Endothelial cell of umbilical vein (primary cell): Measurements from ENCODE around the gene PTPRD. TPM values are rescaled to one million over a fixed set of nuclear protein-coding genes. Genes with fewer than 3 reads are reported as not detected.

Experiments used
- BruUV-seq: library from RNA; stranded (reverse); fragments of 400-500 nt; replicated peaks from 2 replicates; lab custom pipeline; 2021; lab: Mats Ljungman, UMichigan
- CTCF ChIA-PET: fragments of 300-600, 350-600 bp; sonication (Branson Sonifier 250); formaldehyde crosslinking; loops from one replicate; lab custom pipeline; 2021; ENCODE audit warnings: antibody characterized with exemption, inconsistent platforms; lab: Charles Lee
- POLR2A ChIA-PET: fragments of 300-600, 350-600 bp; sonication (Branson Sonifier 250); formaldehyde crosslinking; loops from one replicate; lab custom pipeline; 2021; ENCODE audit warnings: antibody characterized with exemption, inconsistent platforms; lab: Charles Lee
- DNase-seq: peaks from one replicate; pipeline ENCODE4 v3.0.0-alpha.2; 2011; ENCODE audit warnings: low read depth, low spot score
- FAIRE-seq: peaks from 2 replicates; lab custom pipeline; 2011; peaks lifted over from hg19 to GRCh38; lab: Jason Lieb, UNC
- H2AFZ ChIP-seq: 2 replicates; pipeline ENCODE4 v1.6.0; 2012; ENCODE audit warnings: low read depth, low read length, control low read depth, inconsistent platforms
- H3K27ac ChIP-seq: 2 replicates; pipeline ENCODE4 v1.5.1; 2011; ENCODE audit warnings: low read depth, mild to moderate bottlenecking, control low read depth, low read length, moderate library complexity; ENCODE audit not compliant: insufficient read depth
- H3K27me3 ChIP-seq, 2 experiments: 2 replicates each; pipeline versions ENCODE4 v1.6.0 to v1.6.1; 2011; ENCODE audit warnings: low read length in 2 of 2, mixed read lengths in 1 of 2; ENCODE audit not compliant: control insufficient read depth in 2 of 2, insufficient read depth in 2 of 2
- H3K36me3 ChIP-seq, 2 experiments: 2 replicates in 1 of 2; 3 replicates in 1 of 2; pipeline ENCODE4 v1.5.1; 2011; ENCODE audit warnings: low read length in 2 of 2, mild to moderate bottlenecking in 1 of 2, moderate library complexity in 1 of 2; ENCODE audit not compliant: control insufficient read depth in 2 of 2, insufficient read depth in 2 of 2; ENCODE audit errors: extremely low read depth in 1 of 2
- H3K4me1 ChIP-seq: 3 replicates; pipeline ENCODE4 v1.5.1; 2011; ENCODE audit warnings: mild to moderate bottlenecking, low read length; ENCODE audit not compliant: control insufficient read depth, insufficient read depth; ENCODE audit errors: extremely low read depth
- H3K4me2 ChIP-seq: 2 replicates; pipeline ENCODE4 v1.6.1; 2011; ENCODE audit warnings: low read length, control low read depth, mixed read lengths; ENCODE audit not compliant: insufficient read depth
- H3K4me3 ChIP-seq, 3 experiments: fragments of 200-600 bp in 1 of 3; sonication (generic), shearing (Covaris generic) in 1 of 3; replicated peaks in 1 of 3; 2 replicates each; pipeline ENCODE4 v1.5.1; 2011 to 2016; ENCODE audit warnings: control low read depth in 3 of 3, low read length in 3 of 3, mild to moderate bottlenecking in 2 of 3, inconsistent platforms in 1 of 3, low read depth in 1 of 3, moderate library complexity in 1 of 3; ENCODE audit not compliant: insufficient read depth in 1 of 3
- H3K79me2 ChIP-seq: 2 replicates; pipeline ENCODE4 v1.6.0; 2012; ENCODE audit warnings: low read length, inconsistent platforms; ENCODE audit not compliant: control insufficient read depth, insufficient read depth
- H3K9ac ChIP-seq: replicated peaks from 2 replicates; pipeline ENCODE3; 2011; ENCODE audit warnings: low read length, control low read depth; ENCODE audit not compliant: insufficient read depth; ENCODE audit errors: extremely low read depth
- H3K9me1 ChIP-seq: replicated peaks from 3 replicates; pipeline ENCODE4 v1.6.0; 2011; ENCODE audit warnings: mild to moderate bottlenecking, low read length; ENCODE audit not compliant: control insufficient read depth, insufficient read depth; ENCODE audit errors: extremely low read depth
- H3K9me3 ChIP-seq: replicated peaks from 2 replicates; pipeline ENCODE4 v1.5.1; 2012; ENCODE audit warnings: low read length, inconsistent platforms; ENCODE audit not compliant: control insufficient read depth, insufficient read depth
- H4K20me1 ChIP-seq: replicated peaks from 2 replicates; pipeline ENCODE3; 2011; ENCODE audit warnings: mild to moderate bottlenecking, low read length; ENCODE audit not compliant: control insufficient read depth, insufficient read depth; ENCODE audit errors: extremely low read depth
- CTCF ChIP-seq, 2 donors: IDR thresholded peaks; 1 replicate in 1 of 2; 2 replicates in 1 of 2; pipeline ENCODE4 v1.5.1; 2011; ENCODE audit warnings: low read length in 2 of 2, mild to moderate bottlenecking in 2 of 2, moderate library complexity in 2 of 2, control low read depth in 1 of 2, inconsistent platforms in 1 of 2, low read depth in 1 of 2; ENCODE audit not compliant: insufficient read depth in 1 of 2; ENCODE audit errors: extremely low read depth in 1 of 2
- EZH2 ChIP-seq: IDR thresholded peaks from 2 replicates; pipeline ENCODE4 v1.6.1; 2012; ENCODE audit warnings: borderline replicate concordance, low read depth, mild to moderate bottlenecking, moderate library complexity, low read length, inconsistent platforms; ENCODE audit not compliant: severe bottlenecking
- FOS ChIP-seq: IDR thresholded peaks from 2 replicates; pipeline ENCODE4 v1.6.1; 2011; ENCODE audit warnings: mild to moderate bottlenecking, low read length, moderate library complexity, borderline replicate concordance; ENCODE audit not compliant: insufficient read depth
- GATA2 ChIP-seq: IDR thresholded peaks from 2 replicates; pipeline ENCODE4 v1.7.0; 2011; ENCODE audit warnings: low read depth, mild to moderate bottlenecking, moderate library complexity, mixed read lengths, low read length; ENCODE audit not compliant: insufficient read length, insufficient read depth
- JUN ChIP-seq: IDR thresholded peaks from 2 replicates; pipeline ENCODE4 v1.6.1; 2011; ENCODE audit warnings: borderline replicate concordance, low read depth; ENCODE audit not compliant: insufficient read length, insufficient read depth
- MAX ChIP-seq: IDR thresholded peaks from 2 replicates; pipeline ENCODE4 v1.6.1; 2011; ENCODE audit not compliant: insufficient read depth, insufficient read length
- MYC ChIP-seq: IDR thresholded peaks from one replicate; pipeline ENCODE4 v1.6.1; 2011; ENCODE audit warnings: mild to moderate bottlenecking, low read depth, low read length
- POLR2A ChIP-seq: IDR thresholded peaks from 2 replicates; pipeline ENCODE4 v1.6.1; 2012; ENCODE audit warnings: low read depth, mild to moderate bottlenecking, control low read depth, low read length
- POLR2AphosphoS5 ChIP-seq: IDR thresholded peaks from 2 replicates; pipeline ENCODE4 v1.6.1; 2012; ENCODE audit warnings: low read depth, mild to moderate bottlenecking, control low read depth, low read length, moderate library complexity; ENCODE audit not compliant: insufficient read depth
- dilution Hi-C: fragments of 300-500 bp; cut with MboI; formaldehyde crosslinking; loops from one replicate; pipeline ENCODE4 v1.15.0; 2019; ENCODE audit warnings: low sequenced_read_pairs; ENCODE audit not compliant: extremely low pct_ligation_motif_present
- intact Hi-C: fragments of 100-400 bp; cut with micrococcal nuclease; formaldehyde crosslinking; loops from one replicate; pipeline ENCODE4 v1.10.0; 2022
- polyA plus RNA-seq, 4 experiments: library from polyadenylated mRNA; depleted of rRNA in 3 of 4; stranded (reverse) in 3 of 4; unstranded in 1 of 4; fragments of >200 nt; gene quantifications; 2 replicates each; pipeline versions ENCODE4 v1.2.1 to v1.2.3, GENCODE V29; 2011 to 2012; ENCODE audit warnings: missing spikeins in 1 of 4
- total RNA-seq: library from RNA; stranded (reverse); gene quantifications from 2 replicates; pipeline ENCODE4 v1.2.3, GENCODE V29; 2021

The PTPRD gene
- total and polyA plus RNA-seq, 2 donors (not counting 3 experiments of a cell fraction or from before 2014, with no cell fraction given) = 5.5 to 5.7 TPM

- Histone ChIP-seq H3K79me2 (no peaks in the 10 kb centered on the region), H3K27ac (no peak overlapping the region), H3K9ac (no peak overlapping the region), H3K27me3 (no peaks in the 10 kb centered on the region), H3K4me2 (no peak overlapping the region), H3K9me3 (no peaks in the 10 kb centered on the region), H3K4me3 (no peak overlapping the region), H3K4me1 (no peaks in the 10 kb centered on the region), H3K9me1 (no peaks in the 10 kb centered on the region), H4K20me1 (no peaks in the 10 kb centered on the region), H3K36me3 (no peaks in the 10 kb centered on the region), H2AFZ (no peak overlapping the region)
- DNase-seq = no peak
- POLR2A ChIA-PET = no interaction called here
- TF ChIP-seq GATA2 = no peak
- TF ChIP-seq EZH2 = no peak
- no peak for TF ChIP-seq MAX
- TF ChIP-seq POLR2AphosphoS5 = no peak
- TF ChIP-seq MYC = no peak
- TF ChIP-seq CTCF (IDR thresholded peaks at IDR 0.05; ENCODE audit: extremely low read depth in 1 of 2, insufficient read depth in 1 of 2, low read depth in 1 of 2, low read length in 2 of 2) = no peak
- TF ChIP-seq POLR2A = no peak
- no peak for TF ChIP-seq FOS
- TF ChIP-seq JUN = no peak
- intact Hi-C loops = no loop called here
- BruUV-seq = no TSS peak
- CTCF ChIA-PET = no interaction called here
- FAIRE-seq = no peak
- dilution Hi-C loops = no loop called here
These were observed 1551.2 kb downstream of the PTPRD start for GRCh38 chr9:9061627-9062026.
